ENCODE data around the gene CAMK1D. TPM values are rescaled to one million over a fixed set of nuclear protein-coding genes. Genes with fewer than 3 reads are reported as not detected.
"Not testable (repeated sequence)": the region's sequence is repeated elsewhere in the genome, so short reads cannot be mapped to it uniquely, and the experiment has no call there.

Gene CAMK1D
- total and polyA plus RNA-seq, 2 experiments from 2014 or later: 3.5 to 6.0 TPM

- 71% methylated on average over 18 of the region's 18 CpGs for WGBS (ENCODE audit: low lambda C conversion rate, missing lambda C conversion rate)
- no peaks in the 10 kb centered on the region for H3K79me2 ChIP-seq
- H3K9me3 ChIP-seq (ENCODE audit: low read depth): no peaks in the 10 kb centered on the region
- TF ChIP-seq EZH2phosphoT487 (IDR thresholded peaks at IDR 0.05; ENCODE audit: low read depth, severe bottlenecking, unreplicated experiment) (no peak), CTCF (IDR thresholded peaks at IDR 0.05; ENCODE audit: poor library complexity) (no peak), EZH2 (IDR thresholded peaks at IDR 0.05; ENCODE audit: borderline replicate concordance) (no peak)
- DNase-seq (ENCODE audit: low spot score): no peak
- no peak overlapping the region for H2AFZ ChIP-seq
- no peaks in the 10 kb centered on the region for H3K9me2 ChIP-seq (replicated peaks; ENCODE audit: insufficient read depth)
- no peak overlapping the region for H3K4me2 ChIP-seq
- no peaks in the 10 kb centered on the region for H3K4me1 ChIP-seq (ENCODE audit: insufficient read depth)
- H3K27me3 ChIP-seq: no peaks in the 10 kb centered on the region
- H4K20me1 ChIP-seq (ENCODE audit: insufficient read depth, poor library complexity, severe bottlenecking): no peaks in the 10 kb centered on the region
- H3K4me3 ChIP-seq: no peak overlapping the region
- no peaks in the 10 kb centered on the region for H3K36me3 ChIP-seq (replicated peaks; ENCODE audit: insufficient read depth, low read depth)
- no peak overlapping the region for H3K27ac ChIP-seq
These were observed 82.1 kb downstream of the CAMK1D start for GRCh38 chr10:12431151-12432101.

GRCh38 chr10:12432402-12433189, 83.2 kb downstream of the CAMK1D start:
- no peak overlapping the region for H2AFZ ChIP-seq
- no peak overlapping the region for H3K4me3 ChIP-seq
- no peaks in the 10 kb centered on the region for H3K4me1 ChIP-seq (ENCODE audit: insufficient read depth)
- no peaks in the 10 kb centered on the region for H3K79me2 ChIP-seq
- 93% methylated on average over 13 of the region's 13 CpGs for WGBS (ENCODE audit: low lambda C conversion rate, missing lambda C conversion rate)
- H3K36me3 ChIP-seq (replicated peaks; ENCODE audit: insufficient read depth, low read depth): no peaks in the 10 kb centered on the region
- H3K27me3 ChIP-seq: no peaks in the 10 kb centered on the region
- H3K9me2 ChIP-seq (replicated peaks; ENCODE audit: insufficient read depth): no peaks in the 10 kb centered on the region
- no peak overlapping the region for H3K27ac ChIP-seq
- H4K20me1 ChIP-seq (ENCODE audit: insufficient read depth, poor library complexity, severe bottlenecking): no peaks in the 10 kb centered on the region
- no peak overlapping the region for H3K4me2 ChIP-seq
- DNase-seq (ENCODE audit: low spot score): no peak
- TF ChIP-seq CTCF (IDR thresholded peaks at IDR 0.05; ENCODE audit: poor library complexity): no peak
- TF ChIP-seq EZH2 (IDR thresholded peaks at IDR 0.05; ENCODE audit: borderline replicate concordance): no peak
- no peak for TF ChIP-seq EZH2phosphoT487 (IDR thresholded peaks at IDR 0.05; ENCODE audit: low read depth, severe bottlenecking, unreplicated experiment)
- no peaks in the 10 kb centered on the region for H3K9me3 ChIP-seq (ENCODE audit: low read depth)

GRCh38 chr10:12434277-12434676, 84.9 kb downstream of the CAMK1D start:
- Histone ChIP-seq H2AFZ (no peak overlapping the region), H3K79me2 (no peaks in the 10 kb centered on the region), H3K9me2 (replicated peaks; ENCODE audit: insufficient read depth) (no peaks in the 10 kb centered on the region), H3K36me3 (replicated peaks; ENCODE audit: insufficient read depth, low read depth) (no peaks in the 10 kb centered on the region), H3K27ac (no peak overlapping the region), H4K20me1 (ENCODE audit: insufficient read depth, poor library complexity, severe bottlenecking) (no peaks in the 10 kb centered on the region), H3K27me3 (no peaks in the 10 kb centered on the region), H3K4me3 (no peak overlapping the region), H3K4me1 (ENCODE audit: insufficient read depth) (no peaks in the 10 kb centered on the region), H3K9me3 (ENCODE audit: low read depth) (no peaks in the 10 kb centered on the region), H3K4me2 (no peak overlapping the region)
- WGBS (ENCODE audit: low lambda C conversion rate, missing lambda C conversion rate): 76% methylated on average over 6 of the region's 6 CpGs
- DNase-seq (ENCODE audit: low spot score): no peak
- TF ChIP-seq EZH2 (IDR thresholded peaks at IDR 0.05; ENCODE audit: borderline replicate concordance) (no peak), EZH2phosphoT487 (IDR thresholded peaks at IDR 0.05; ENCODE audit: low read depth, severe bottlenecking, unreplicated experiment) (no peak), CTCF (IDR thresholded peaks at IDR 0.05; ENCODE audit: poor library complexity) (no peak)

GRCh38 chr10:12434677-12435076, 85.3 kb downstream of the CAMK1D start:
- not testable (repeated sequence) for DNase-seq (ENCODE audit: low spot score); H3K4me3 ChIP-seq; H3K4me1 ChIP-seq (ENCODE audit: insufficient read depth); H4K20me1 ChIP-seq (ENCODE audit: insufficient read depth, poor library complexity, severe bottlenecking); H3K4me2 ChIP-seq; H3K9me2 ChIP-seq (replicated peaks; ENCODE audit: insufficient read depth); H3K79me2 ChIP-seq; H3K9me3 ChIP-seq (ENCODE audit: low read depth); H3K27me3 ChIP-seq; H2AFZ ChIP-seq; H3K36me3 ChIP-seq (replicated peaks; ENCODE audit: insufficient read depth, low read depth); H3K27ac ChIP-seq
- 90% methylated on average over 6 of the region's 8 CpGs for WGBS (ENCODE audit: low lambda C conversion rate, missing lambda C conversion rate)

Data from hepatocyte (in vitro differentiated cells).